CD14-positive monocyte (primary cell): ENCODE results near the gene CPA3. TPM values are rescaled to one million over a fixed set of nuclear protein-coding genes. Genes with fewer than 3 reads are reported as not detected.

Experiments
- DNase-seq, 3 donors: peaks; one replicate each; pipeline ENCODE4 v3.0.0-alpha.2; 2011 to 2022
- H2AFZ ChIP-seq: 2 replicates; pipeline ENCODE4 v1.6.0; 2012; ENCODE audit warnings: mild to moderate bottlenecking, low read depth, low read length, inconsistent platforms; ENCODE audit not compliant: insufficient read depth, poor library complexity, severe bottlenecking
- H3K27ac ChIP-seq, 2 donors: 1 replicate in 1 of 2; 2 replicates in 1 of 2; pipeline ENCODE4 v1.5.1; 2012 to 2013; ENCODE audit warnings: low read length in 2 of 2, control low read depth in 1 of 2, inconsistent platforms in 1 of 2, low read depth in 1 of 2, mild to moderate bottlenecking in 1 of 2
- H3K27me3 ChIP-seq, 2 donors: one replicate each; pipeline versions ENCODE4 v1.6.0 to v1.6.1; 2011 to 2013; ENCODE audit warnings: low read length in 2 of 2; ENCODE audit not compliant: control insufficient read depth in 2 of 2, insufficient read depth in 2 of 2
- H3K36me3 ChIP-seq, 2 donors: replicated peaks in 1 of 2; 1 replicate in 1 of 2; 2 replicates in 1 of 2; pipeline versions ENCODE4 v1.5.1 to v1.6.1; 2012 to 2013; ENCODE audit warnings: low read length in 2 of 2, control low read depth in 1 of 2, inconsistent platforms in 1 of 2, mild to moderate bottlenecking in 1 of 2; ENCODE audit not compliant: insufficient read depth in 2 of 2, control insufficient read depth in 1 of 2
- H3K4me1 ChIP-seq, 2 donors: 1 replicate in 1 of 2; 2 replicates in 1 of 2; pipeline versions ENCODE4 v1.5.1 to v1.6.1; 2012 to 2013; ENCODE audit warnings: low read length in 2 of 2, control low read depth in 1 of 2, inconsistent platforms in 1 of 2, mild to moderate bottlenecking in 1 of 2, moderate library complexity in 1 of 2; ENCODE audit not compliant: insufficient read depth in 2 of 2, control insufficient read depth in 1 of 2
- H3K4me2 ChIP-seq: replicated peaks from 2 replicates; pipeline ENCODE3; 2012; ENCODE audit warnings: low read length, moderate library complexity, mild to moderate bottlenecking; ENCODE audit not compliant: poor library complexity, severe bottlenecking; ENCODE audit errors: extremely low read depth
- H3K4me3 ChIP-seq, 3 experiments: fragments of 200-600 bp in 1 of 3; sonication (generic) in 1 of 3; replicated peaks in 1 of 3; 1 replicate in 2 of 3; 2 replicates in 1 of 3; pipeline ENCODE4 v1.5.1; 2011 to 2013; ENCODE audit warnings: low read length in 3 of 3, mild to moderate bottlenecking in 3 of 3, control low read depth in 2 of 3, low read depth in 2 of 3, inconsistent platforms in 1 of 3, moderate library complexity in 1 of 3
- H3K79me2 ChIP-seq: 2 replicates; pipeline ENCODE4 v1.6.0; 2012; ENCODE audit warnings: mild to moderate bottlenecking, control low read depth, inconsistent platforms, low read length, moderate library complexity; ENCODE audit not compliant: insufficient read depth
- H3K9ac ChIP-seq: 2 replicates; pipeline ENCODE4 v1.6.0; 2017; ENCODE audit warnings: low read length, mild to moderate bottlenecking; ENCODE audit not compliant: insufficient read depth, poor library complexity, severe bottlenecking
- H3K9me3 ChIP-seq, 2 donors: replicated peaks in 1 of 2; 1 replicate in 1 of 2; 2 replicates in 1 of 2; pipeline versions ENCODE4 v1.5.1 to v1.6.1; 2012 to 2013; ENCODE audit warnings: low read length in 2 of 2, control low read depth in 1 of 2; ENCODE audit not compliant: control insufficient read depth in 1 of 2, insufficient read depth in 1 of 2
- H4K20me1 ChIP-seq: 2 replicates; pipeline ENCODE4 v1.6.0; 2012; ENCODE audit warnings: mild to moderate bottlenecking, low read length, control low read depth, moderate library complexity; ENCODE audit not compliant: insufficient read depth
- H3K27ac Mint-ChIP-seq, 7 donors: one replicate each; pipeline ENCODE4 v1.8.0; 2020; ENCODE audit warnings: mild to moderate bottlenecking in 7 of 7, mixed read lengths in 7 of 7, moderate library complexity in 6 of 7, inconsistent platforms in 2 of 7
- H3K27me3 Mint-ChIP-seq, 3 donors: one replicate each; pipeline ENCODE4 v1.8.0; 2021 to 2022; ENCODE audit warnings: low read depth in 3 of 3, mild to moderate bottlenecking in 3 of 3, mixed read lengths in 3 of 3, moderate library complexity in 3 of 3, inconsistent platforms in 1 of 3
- H3K36me3 Mint-ChIP-seq, 2 donors: one replicate each; pipeline ENCODE4 v1.8.0; 2020; ENCODE audit warnings: mixed read lengths in 2 of 2, inconsistent platforms in 1 of 2, mild to moderate bottlenecking in 1 of 2
- H3K4me1 Mint-ChIP-seq: one replicate; pipeline ENCODE4 v1.8.0; 2020; ENCODE audit warnings: mild to moderate bottlenecking, mixed read lengths
- H3K4me3 Mint-ChIP-seq, 2 donors: one replicate each; pipeline ENCODE4 v1.8.0; 2020; ENCODE audit warnings: mild to moderate bottlenecking in 2 of 2, mixed read lengths in 2 of 2, moderate library complexity in 1 of 2
- H3K9me3 Mint-ChIP-seq, 7 donors: one replicate each; pipeline ENCODE4 v1.8.0; 2020 to 2022; ENCODE audit warnings: mixed read lengths in 7 of 7, mild to moderate bottlenecking in 6 of 7, moderate library complexity in 6 of 7, inconsistent platforms in 2 of 7
- WGBS: methylation state at CpG from one replicate; pipeline ENCODE4 v1.1.5; 2013; ENCODE audit warnings: missing lambda C conversion rate; ENCODE audit not compliant: insufficient coverage; 5-methylcytosine and 5-hydroxymethylcytosine counted together
- intact Hi-C, 2 donors: fragments of 100-400 bp; cut with micrococcal nuclease; formaldehyde crosslinking; loops; one replicate each; pipeline versions ENCODE4 v1.15.0 to v1.15.1; 2023
- polyA plus RNA-seq, 3 donors: library from polyadenylated mRNA; depleted of rRNA in 1 of 3; unstranded in 2 of 3; stranded (reverse) in 1 of 3; fragments of 300-500 nt in 2 of 3; fragments of >200 nt in 1 of 3; fragmentation: Illumina TruSeq in 2 of 3; gene quantifications; 1 replicate in 2 of 3; 2 replicates in 1 of 3; pipeline ENCODE4 v1.2.3, GENCODE V29; 2012 to 2021
- TF ChIP-seq, protein P1 (sequence below): fragments of 200-600 bp; IDR thresholded peaks from one replicate; pipeline ENCODE4 v1.8.0; 2022; ENCODE audit warnings: antibody characterized with exemption, mild to moderate bottlenecking

Gene CPA3
- polyA plus RNA-seq, 3 donors, result not detected

DNA sequence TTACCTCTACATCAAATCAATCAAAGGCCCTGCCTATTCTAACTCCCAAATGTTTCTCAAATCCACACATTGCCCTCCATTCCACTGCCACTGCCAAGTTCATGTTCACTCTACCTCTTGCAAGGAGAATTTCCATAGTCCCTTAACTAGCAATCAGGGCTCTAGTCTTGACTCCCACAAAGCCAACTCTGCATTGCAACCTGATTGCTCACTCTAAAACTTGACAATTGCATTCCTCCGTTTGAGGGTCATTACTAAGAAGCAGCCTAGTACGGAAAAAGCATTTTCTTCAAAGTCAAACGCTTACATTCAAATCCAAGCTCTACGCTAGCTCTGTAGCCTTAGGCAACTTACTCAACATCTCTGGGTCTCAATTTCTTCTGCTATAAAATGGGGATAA is 1.2 kb downstream of the CPA3 start:
- Histone ChIP-seq H3K36me3 (no peaks in the 10 kb centered on the region), H3K9me3 (no peaks in the 10 kb centered on the region), H3K9ac (no peak overlapping the region), H4K20me1 (no peaks in the 10 kb centered on the region), H3K79me2 (no peaks in the 10 kb centered on the region), H3K4me1 (no peaks in the 10 kb centered on the region), H3K4me2 (no peak overlapping the region), H3K27me3 (no peaks in the 10 kb centered on the region), H3K4me3 (no peak overlapping the region), H3K27ac (no peak overlapping the region), H2AFZ (no peak overlapping the region)
- TF ChIP-seq, protein P1, sequence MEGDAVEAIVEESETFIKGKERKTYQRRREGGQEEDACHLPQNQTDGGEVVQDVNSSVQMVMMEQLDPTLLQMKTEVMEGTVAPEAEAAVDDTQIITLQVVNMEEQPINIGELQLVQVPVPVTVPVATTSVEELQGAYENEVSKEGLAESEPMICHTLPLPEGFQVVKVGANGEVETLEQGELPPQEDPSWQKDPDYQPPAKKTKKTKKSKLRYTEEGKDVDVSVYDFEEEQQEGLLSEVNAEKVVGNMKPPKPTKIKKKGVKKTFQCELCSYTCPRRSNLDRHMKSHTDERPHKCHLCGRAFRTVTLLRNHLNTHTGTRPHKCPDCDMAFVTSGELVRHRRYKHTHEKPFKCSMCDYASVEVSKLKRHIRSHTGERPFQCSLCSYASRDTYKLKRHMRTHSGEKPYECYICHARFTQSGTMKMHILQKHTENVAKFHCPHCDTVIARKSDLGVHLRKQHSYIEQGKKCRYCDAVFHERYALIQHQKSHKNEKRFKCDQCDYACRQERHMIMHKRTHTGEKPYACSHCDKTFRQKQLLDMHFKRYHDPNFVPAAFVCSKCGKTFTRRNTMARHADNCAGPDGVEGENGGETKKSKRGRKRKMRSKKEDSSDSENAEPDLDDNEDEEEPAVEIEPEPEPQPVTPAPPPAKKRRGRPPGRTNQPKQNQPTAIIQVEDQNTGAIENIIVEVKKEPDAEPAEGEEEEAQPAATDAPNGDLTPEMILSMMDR, result no peak
- Mint-ChIP-seq H3K9me3 (peaks cover 0 to 3% (median 0%) of the 10 kb centered on the region in 7 donors), H3K36me3 (no peaks in the 10 kb centered on the region), H3K27me3 (peaks cover 0 to 2% (median 0%) of the 10 kb centered on the region in 3 donors), H3K4me1 (peaks cover 3% of the 10 kb centered on the region), H3K4me3 (no peak overlapping the region), H3K27ac (no peak overlapping the region)
- intact Hi-C loops, result no loop called here
- DNase-seq, result no peak
- no CpG with 5 or more reads among the region's 4 CpGs for WGBS

DNA sequence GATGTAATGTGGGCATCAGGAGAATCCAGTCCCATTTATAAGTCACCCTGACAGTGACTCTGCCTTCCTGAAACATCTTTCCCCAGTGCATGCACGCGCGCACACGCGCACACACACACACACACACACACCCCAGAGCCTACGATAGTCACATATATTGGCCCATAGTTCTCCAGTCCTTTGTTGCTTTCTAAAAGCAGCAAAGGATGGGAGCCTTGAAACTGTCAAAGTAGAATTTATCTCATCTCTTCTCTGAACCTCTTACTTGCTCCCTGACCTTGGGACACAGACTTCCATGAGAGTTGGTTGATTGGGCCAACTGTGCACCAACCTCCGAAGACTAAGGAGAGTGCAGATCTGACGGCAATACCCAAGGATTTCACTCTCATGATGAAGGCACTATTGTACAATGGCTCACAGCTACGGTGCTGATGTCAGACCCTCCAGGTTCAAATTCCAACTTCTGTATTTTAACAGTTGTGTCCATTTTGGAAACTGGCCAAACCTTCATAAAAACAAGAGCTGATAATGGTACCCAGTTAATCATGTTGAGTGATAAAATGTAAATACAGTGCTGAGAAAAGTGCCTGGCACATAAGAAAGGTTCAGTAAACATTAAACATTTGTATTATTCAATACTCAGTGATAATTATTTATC is 8.3 kb downstream of the CPA3 start:
- no peak for DNase-seq
- Histone ChIP-seq H3K4me1 (no peaks in the 10 kb centered on the region), H3K9me3 (no peaks in the 10 kb centered on the region), H2AFZ (no peak overlapping the region), H3K4me2 (no peak overlapping the region), H3K36me3 (no peaks in the 10 kb centered on the region), H3K27ac (no peak overlapping the region), H3K79me2 (no peaks in the 10 kb centered on the region), H3K9ac (no peak overlapping the region), H3K4me3 (no peak overlapping the region), H4K20me1 (no peaks in the 10 kb centered on the region), H3K27me3 (no peaks in the 10 kb centered on the region)
- intact Hi-C loops, result no loop called here
- Mint-ChIP-seq H3K27ac (no peak overlapping the region), H3K4me3 (no peak overlapping the region), H3K36me3 (no peaks in the 10 kb centered on the region), H3K4me1 (no peaks in the 10 kb centered on the region), H3K27me3 (peaks cover 0 to 1% (median 0%) of the 10 kb centered on the region in 3 donors), H3K9me3 (peaks cover 0 to 3% (median 0%) of the 10 kb centered on the region in 7 donors)
- TF ChIP-seq, protein P1, result no peak
- 87% methylated on average over 7 of the region's 9 CpGs for WGBS
